ENCODE results near the gene STARD13. TPM values are rescaled to one million over a fixed set of nuclear protein-coding genes. Genes with fewer than 3 reads are reported as not detected.

STARD13 gene
- total RNA-seq, 1 experiment from 2014 or later, result 7.8 TPM

GRCh38 chr13:33278913-33279312 is 6.6 kb downstream of the STARD13 start:
- Histone ChIP-seq H3K4me3 (no peak overlapping the region), H3K4me1 (replicated peaks) (peaks cover 72% of the 10 kb centered on the region), H3K27ac (peak overlapping the region; percentile 96)

GRCh38 chr13:33277946-33278345 is 7.6 kb downstream of the STARD13 start:
- H3K4me1 ChIP-seq (replicated peaks), result peaks cover 71% of the 10 kb centered on the region
- H3K27ac ChIP-seq, result peak overlapping the region; percentile 96
- H3K4me3 ChIP-seq, result no peak overlapping the region
- H3K9me3 ChIP-seq (replicated peaks), result no peaks in the 10 kb centered on the region
- H3K36me3 ChIP-seq, result peaks cover 61% of the 10 kb centered on the region
- no peak for DNase-seq (ENCODE audit: low read depth in 1 of 2, low spot score in 2 of 2)
- H3K27me3 ChIP-seq (replicated peaks), result no peaks in the 10 kb centered on the region

More at GRCh38 chr13:33278913-33279312, 6.6 kb downstream of the STARD13 start:
- H3K36me3 ChIP-seq, result peaks cover 62% of the 10 kb centered on the region
- no peaks in the 10 kb centered on the region for H3K27me3 ChIP-seq (replicated peaks)
- no peaks in the 10 kb centered on the region for H3K9me3 ChIP-seq (replicated peaks)
- DNase-seq (ENCODE audit: low read depth in 1 of 2, low spot score in 2 of 2), result no peak

GRCh38 chr13:33277037-33277740 is 8.4 kb downstream of the STARD13 start:
- H3K4me3 ChIP-seq, result no peak overlapping the region
- H3K27ac ChIP-seq, result no peak overlapping the region
- H3K4me1 ChIP-seq (replicated peaks), result peaks cover 71% of the 10 kb centered on the region
- no peaks in the 10 kb centered on the region for H3K27me3 ChIP-seq (replicated peaks)
- DNase-seq (ENCODE audit: low read depth in 1 of 2, low spot score in 2 of 2), result no peak
- H3K36me3 ChIP-seq, result peaks cover 61% of the 10 kb centered on the region
- H3K9me3 ChIP-seq (replicated peaks), result no peaks in the 10 kb centered on the region

- Histone ChIP-seq H3K4me1 (replicated peaks) (peaks cover 71% of the 10 kb centered on the region), H3K27me3 (replicated peaks) (no peaks in the 10 kb centered on the region), H3K9me3 (replicated peaks) (no peaks in the 10 kb centered on the region), H3K4me3 (no peak overlapping the region), H3K36me3 (peaks cover 59% of the 10 kb centered on the region), H3K27ac (no peak overlapping the region)
- DNase-seq (ENCODE audit: low read depth in 1 of 2, low spot score in 2 of 2), result no peak
These were observed 9.0 kb downstream of the STARD13 start for GRCh38 chr13:33276570-33276969.

DNA sequence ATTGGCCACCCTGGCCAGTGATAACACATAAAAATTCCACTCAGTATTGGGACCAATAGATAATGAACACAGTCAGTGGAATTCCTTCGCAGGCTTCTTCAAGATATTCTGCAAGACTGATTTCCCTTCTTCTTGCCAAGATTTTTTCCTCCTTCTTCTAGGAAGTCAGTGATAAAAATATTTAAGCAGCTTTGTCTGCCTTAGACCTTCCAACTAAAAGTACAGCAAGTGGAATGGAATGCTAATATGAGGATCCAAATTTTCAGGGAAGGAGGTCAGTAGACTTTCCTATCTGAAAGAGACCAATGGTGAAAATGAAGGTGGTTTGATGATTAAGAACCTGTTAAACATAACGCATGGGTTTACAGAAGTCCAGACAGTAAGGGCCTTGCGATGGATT is 9.6 kb downstream of the STARD13 start:
- Histone ChIP-seq H3K27ac (no peak overlapping the region), H3K36me3 (peaks cover 53% of the 10 kb centered on the region), H3K4me1 (replicated peaks) (peaks cover 71% of the 10 kb centered on the region), H3K27me3 (replicated peaks) (no peaks in the 10 kb centered on the region), H3K4me3 (no peak overlapping the region), H3K9me3 (replicated peaks) (no peaks in the 10 kb centered on the region)
- no peak for DNase-seq (ENCODE audit: low read depth in 1 of 2, low spot score in 2 of 2)

GRCh38 chr13:33274264-33274663 is 11.3 kb downstream of the STARD13 start:
- Histone ChIP-seq H3K27ac (no peak overlapping the region), H3K4me3 (no peak overlapping the region), H3K9me3 (replicated peaks) (no peaks in the 10 kb centered on the region), H3K4me1 (replicated peaks) (peaks cover 61% of the 10 kb centered on the region), H3K27me3 (replicated peaks) (no peaks in the 10 kb centered on the region), H3K36me3 (peaks cover 49% of the 10 kb centered on the region)
- DNase-seq (ENCODE audit: low read depth in 1 of 2, low spot score in 2 of 2), result no peak

- no peak for DNase-seq (ENCODE audit: low read depth in 1 of 2, low spot score in 2 of 2)
- Histone ChIP-seq H3K27me3 (replicated peaks) (no peaks in the 10 kb centered on the region), H3K27ac (no peak overlapping the region), H3K36me3 (peaks cover 51% of the 10 kb centered on the region), H3K9me3 (replicated peaks) (no peaks in the 10 kb centered on the region), H3K4me3 (no peak overlapping the region), H3K4me1 (replicated peaks) (peaks cover 44% of the 10 kb centered on the region)
These were observed 12.9 kb downstream of the STARD13 start for GRCh38 chr13:33272531-33273124.

DNA sequence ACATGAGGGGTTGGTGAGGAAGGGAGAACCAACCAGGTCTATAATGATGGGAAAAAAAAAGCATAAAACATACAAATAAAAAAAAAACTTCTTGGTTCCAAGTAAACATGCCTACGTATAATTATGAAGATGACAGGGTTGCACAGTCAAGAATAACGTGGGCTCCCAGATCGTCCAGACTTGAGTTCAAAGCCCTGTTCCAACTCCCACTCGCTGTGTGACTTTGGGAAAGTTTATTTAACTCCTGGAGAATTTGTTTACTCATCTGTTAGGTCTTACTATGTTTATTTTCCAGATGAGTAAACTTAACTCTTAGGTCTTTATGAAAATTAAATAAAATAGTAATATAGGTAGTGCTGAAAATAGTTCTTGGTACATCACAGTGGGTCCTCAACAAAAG is 13.8 kb downstream of the STARD13 start:
- peaks cover 42% of the 10 kb centered on the region for H3K4me1 ChIP-seq (replicated peaks)
- H3K9me3 ChIP-seq (replicated peaks), result no peaks in the 10 kb centered on the region
- peaks cover 46% of the 10 kb centered on the region for H3K36me3 ChIP-seq
- no peaks in the 10 kb centered on the region for H3K27me3 ChIP-seq (replicated peaks)
- no peak overlapping the region for H3K4me3 ChIP-seq
- DNase-seq (ENCODE audit: low read depth in 1 of 2, low spot score in 2 of 2), result no peak
- 0 out of 2 replicates have a peak overlapping the region, but pooled peaks have one; percentile 9 for H3K27ac ChIP-seq

- Histone ChIP-seq H3K9me3 (replicated peaks) (no peaks in the 10 kb centered on the region), H3K36me3 (peaks cover 40% of the 10 kb centered on the region), H3K27me3 (replicated peaks) (no peaks in the 10 kb centered on the region), H3K4me1 (replicated peaks) (peaks cover 37% of the 10 kb centered on the region), H3K27ac (no peak overlapping the region), H3K4me3 (no peak overlapping the region)
- no peak for DNase-seq (ENCODE audit: low read depth in 1 of 2, low spot score in 2 of 2)
These were observed 14.5 kb downstream of the STARD13 start for GRCh38 chr13:33270895-33271538.

GRCh38 chr13:33265607-33266006 is 19.9 kb downstream of the STARD13 start:
- H3K27ac ChIP-seq, result no peak overlapping the region
- H3K36me3 ChIP-seq, result peaks cover 18% of the 10 kb centered on the region
- H3K27me3 ChIP-seq (replicated peaks), result no peaks in the 10 kb centered on the region
- H3K9me3 ChIP-seq (replicated peaks), result no peaks in the 10 kb centered on the region; the same call in 1 of the 2 replicates
- no peak overlapping the region for H3K4me3 ChIP-seq
- peaks cover 49% of the 10 kb centered on the region for H3K4me1 ChIP-seq (replicated peaks)
- no peak for DNase-seq (ENCODE audit: low read depth in 1 of 2, low spot score in 2 of 2)

DNA sequence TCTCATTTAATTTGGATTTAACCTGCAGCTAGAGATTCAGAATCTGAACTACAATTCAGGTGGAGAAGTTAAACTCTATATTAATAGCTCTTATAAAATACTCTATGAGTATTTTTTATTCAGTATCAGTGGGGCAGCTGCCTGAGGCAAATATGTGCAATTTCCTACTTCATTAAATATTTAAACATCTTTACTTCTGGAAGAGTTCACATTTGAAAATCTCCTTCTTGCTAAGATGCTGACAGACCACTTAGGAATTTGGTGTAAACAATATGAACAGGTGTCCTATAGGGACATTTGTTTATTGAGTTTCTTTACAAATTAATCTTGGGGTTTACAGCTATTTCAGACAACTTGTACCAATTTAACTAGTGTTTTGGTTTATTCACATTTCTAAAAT is 20.4 kb downstream of the STARD13 start:
- DNase-seq (ENCODE audit: low read depth in 1 of 2, low spot score in 2 of 2), result no peak
- H3K27ac ChIP-seq, result no peak overlapping the region
- peaks cover 54% of the 10 kb centered on the region for H3K4me1 ChIP-seq (replicated peaks)

DNA sequence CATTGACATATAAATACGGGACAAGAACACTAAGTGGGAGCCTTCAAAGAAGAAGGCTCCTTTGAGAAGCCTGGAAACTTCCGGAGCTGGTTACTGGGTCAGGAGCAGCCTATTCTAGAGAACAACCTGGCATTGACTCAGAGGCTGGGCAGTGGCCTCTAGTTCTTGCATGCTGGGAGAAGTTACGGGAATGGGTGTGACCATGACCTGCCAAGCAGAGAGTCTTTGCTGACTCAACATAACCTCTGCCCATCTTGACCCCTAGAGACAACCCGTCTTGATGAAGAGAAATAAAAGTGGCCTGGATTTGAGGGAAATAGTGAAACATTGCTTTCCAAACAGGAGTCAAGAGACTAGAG is 21.0 kb downstream of the STARD13 start:
- no peaks in the 10 kb centered on the region; the same call in 1 of the 2 replicates for H3K9me3 ChIP-seq (replicated peaks)
- peaks cover 58% of the 10 kb centered on the region for H3K4me1 ChIP-seq (replicated peaks)
- H3K27ac ChIP-seq, result no peak overlapping the region
- peaks cover 18% of the 10 kb centered on the region for H3K36me3 ChIP-seq
- no peak overlapping the region for H3K4me3 ChIP-seq
- H3K27me3 ChIP-seq (replicated peaks), result no peaks in the 10 kb centered on the region
- no peak for DNase-seq (ENCODE audit: low read depth in 1 of 2, low spot score in 2 of 2)

More for the DNA sequence above, 20.4 kb downstream of the STARD13 start:
- H3K27me3 ChIP-seq (replicated peaks), result no peaks in the 10 kb centered on the region
- H3K4me3 ChIP-seq, result no peak overlapping the region
- H3K9me3 ChIP-seq (replicated peaks), result no peaks in the 10 kb centered on the region; the same call in 1 of the 2 replicates
- peaks cover 18% of the 10 kb centered on the region for H3K36me3 ChIP-seq

GRCh38 chr13:33263976-33264619 is 21.5 kb downstream of the STARD13 start:
- Histone ChIP-seq H3K9me3 (replicated peaks) (no peaks in the 10 kb centered on the region; the same call in 1 of the 2 replicates), H3K4me3 (no peak overlapping the region), H3K4me1 (replicated peaks) (peaks cover 62% of the 10 kb centered on the region), H3K27ac (no peak overlapping the region; the same call in 1 of the 2 replicates), H3K36me3 (peaks cover 18% of the 10 kb centered on the region), H3K27me3 (replicated peaks) (no peaks in the 10 kb centered on the region)
- DNase-seq (ENCODE audit: low read depth in 1 of 2, low spot score in 2 of 2), result no peak

All from SJSA1 (cell line).